ENCODE measurements around the gene ANKDD1B.

The ANKDD1B gene

GRCh38 chr5:75567710-75568109 lies 43.5 kb upstream of the ANKDD1B start:
- CTCF ChIA-PET, result interaction anchor here (1.1 kb wide), 1 partner anchor 113 kb away, joined by 4 read pairs; no protein-coding TSS in a partner anchor
- Histone ChIP-seq H3K36me3 (ENCODE audit: control insufficient read depth in 2 of 2, insufficient read depth in 1 of 2, low read length in 2 of 2) (peaks cover 0 to 5% of the 10 kb centered on the region in 2 experiments; a peak in 1 of 3 replicates), H3K27ac (ENCODE audit: extremely low read depth, low read depth, low read length) (no peak overlapping the region), H3K4me3 (ENCODE audit: low read depth, low read length) (no peak overlapping the region), H3K4me1 (ENCODE audit: control insufficient read depth, insufficient read depth, low read length) (peaks cover 7% of the 10 kb centered on the region), H3K9me3 (ENCODE audit: control insufficient read depth, insufficient read depth, low read depth, low read length) (no peaks in the 10 kb centered on the region)
- POLR2A ChIA-PET, result interaction anchor here (0.5 to 2.0 kb wide), 5 partner anchors 114 to 1217 kb away, joined by 3 to 7 read pairs (median 4); partner anchors contain the start of genes ANKRD31, HMGCR and POC5
- 0 out of 2 replicates have a peak, but pooled peaks have one; percentile 7 for TF ChIP-seq ZFHX2 (tag by site-specific recombination; conservative IDR thresholded peaks at IDR 0.05)
- TF ChIP-seq ZNF146 (tag by site-specific recombination; IDR thresholded peaks at IDR 0.05), result no peak
- no peak for TF ChIP-seq KLF7 (tag by site-specific recombination; IDR thresholded peaks at IDR 0.05; ENCODE audit: borderline replicate concordance)
- peak; percentile 58 for TF ChIP-seq GLIS1 (tag by site-specific recombination; IDR thresholded peaks at IDR 0.05)

GRCh38 chr5:75568202-75568601 lies 43.1 kb upstream of the ANKDD1B start:
- ChIA-PET CTCF (interaction anchor here (1.1 kb wide), 1 partner anchor 113 kb away, joined by 4 read pairs; no protein-coding TSS in a partner anchor), POLR2A (interaction anchor here (0.5 to 2.0 kb wide), 4 partner anchors 114 to 1217 kb away, joined by 3 to 7 read pairs (median 4); partner anchors contain the start of genes ANKRD31 and HMGCR)
- TF ChIP-seq ZBTB44 (tag by site-specific recombination; IDR thresholded peaks at IDR 0.05), result no peak
- TF ChIP-seq AEBP2 (tag by site-specific recombination; IDR thresholded peaks at IDR 0.05; ENCODE audit: borderline replicate concordance), result no peak
- no peak for TF ChIP-seq ZNF24 (tag by site-specific recombination; IDR thresholded peaks at IDR 0.05)
- TF ChIP-seq KLF10 (tag by site-specific recombination; IDR thresholded peaks at IDR 0.05), result no peak
- no peak for TF ChIP-seq IKZF3 (tag by site-specific recombination; IDR thresholded peaks at IDR 0.05)
- no peak for TF ChIP-seq HIC1 (tag by site-specific recombination; IDR thresholded peaks at IDR 0.05)
- no peak for TF ChIP-seq ZNF530 (tag by site-specific recombination; IDR thresholded peaks at IDR 0.05; ENCODE audit: low read depth)
- TF ChIP-seq ZBTB7A (tag by site-specific recombination; IDR thresholded peaks at IDR 0.05; ENCODE audit: low read depth), result no peak
- no peak for TF ChIP-seq ZNF624 (tag by site-specific recombination; IDR thresholded peaks at IDR 0.05)
- TF ChIP-seq TSHZ1 (tag by site-specific recombination; IDR thresholded peaks at IDR 0.05; ENCODE audit: borderline replicate concordance), result no peak
- no peak for TF ChIP-seq ZNF362 (tag by site-specific recombination; IDR thresholded peaks at IDR 0.05)
- TF ChIP-seq ZNF157 (tag by site-specific recombination; IDR thresholded peaks at IDR 0.05), result no peak
- no peak for TF ChIP-seq ZNF280D (tag by site-specific recombination; IDR thresholded peaks at IDR 0.05)
- no peak for TF ChIP-seq ZNF266 (tag by site-specific recombination; IDR thresholded peaks at IDR 0.05; ENCODE audit: low read depth)
- TF ChIP-seq ZNF223 (tag by site-specific recombination; IDR thresholded peaks at IDR 0.05), result no peak
- Histone ChIP-seq H3K36me3 (ENCODE audit: control insufficient read depth in 2 of 2, insufficient read depth in 1 of 2, low read length in 2 of 2) (peaks cover 0 to 5% of the 10 kb centered on the region in 2 experiments; a peak in 1 of 3 replicates), H3K27ac (ENCODE audit: extremely low read depth, low read depth, low read length) (no peak overlapping the region), H3K4me3 (ENCODE audit: low read depth, low read length) (no peak overlapping the region), H3K4me1 (ENCODE audit: control insufficient read depth, insufficient read depth, low read length) (peaks cover 7% of the 10 kb centered on the region), H3K9me3 (ENCODE audit: control insufficient read depth, insufficient read depth, low read depth, low read length) (no peaks in the 10 kb centered on the region)

Measured in HEK293 (cell line).